CMK (cell line): ENCODE measurements around the gene BMPER.

ENCODE experiments used
- DNase-seq: peaks from one replicate; pipeline ENCODE4 v3.0.0-alpha.2; 2010; ENCODE audit warnings: low read depth

The BMPER gene

DNA sequence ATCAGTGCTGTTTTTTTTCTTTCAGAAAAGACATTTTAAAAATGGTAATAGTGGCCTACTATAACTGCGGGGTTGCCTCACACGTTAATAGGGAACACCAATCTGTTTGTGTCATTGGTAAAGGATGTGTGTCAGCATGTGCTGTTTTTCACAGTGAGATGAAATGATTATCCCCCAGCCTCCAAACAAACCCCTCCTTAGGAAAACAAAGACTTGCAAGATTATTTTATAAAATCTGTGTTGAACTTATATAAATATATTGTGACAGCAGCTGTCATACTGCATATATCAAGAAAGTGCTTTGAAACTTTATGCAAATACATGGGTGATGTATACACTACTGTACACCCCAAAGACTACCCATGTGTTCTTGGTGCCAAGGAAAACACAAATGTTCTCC is 125.8 kb downstream of the BMPER start:
- no peak for DNase-seq

DNA sequence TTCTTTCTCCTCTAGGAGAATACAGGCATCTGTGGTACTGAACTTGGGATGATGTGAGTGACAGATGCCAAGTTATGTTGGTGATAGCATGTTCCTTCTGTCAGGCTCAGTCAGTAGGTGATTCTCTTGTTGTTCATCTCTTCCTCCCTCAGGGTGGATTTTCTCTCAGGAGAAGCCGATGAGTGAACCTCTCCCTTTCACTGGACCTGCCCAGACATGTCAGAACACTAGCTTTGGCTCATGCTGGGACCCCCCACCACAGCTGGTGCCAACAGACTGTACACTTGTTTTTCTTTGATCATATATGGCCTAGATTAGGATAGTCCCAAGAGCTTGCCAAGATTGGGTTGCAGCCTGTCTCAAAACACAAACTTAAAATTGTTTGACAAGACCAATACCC is 129.4 kb downstream of the BMPER start:
- no peak for DNase-seq

DNA sequence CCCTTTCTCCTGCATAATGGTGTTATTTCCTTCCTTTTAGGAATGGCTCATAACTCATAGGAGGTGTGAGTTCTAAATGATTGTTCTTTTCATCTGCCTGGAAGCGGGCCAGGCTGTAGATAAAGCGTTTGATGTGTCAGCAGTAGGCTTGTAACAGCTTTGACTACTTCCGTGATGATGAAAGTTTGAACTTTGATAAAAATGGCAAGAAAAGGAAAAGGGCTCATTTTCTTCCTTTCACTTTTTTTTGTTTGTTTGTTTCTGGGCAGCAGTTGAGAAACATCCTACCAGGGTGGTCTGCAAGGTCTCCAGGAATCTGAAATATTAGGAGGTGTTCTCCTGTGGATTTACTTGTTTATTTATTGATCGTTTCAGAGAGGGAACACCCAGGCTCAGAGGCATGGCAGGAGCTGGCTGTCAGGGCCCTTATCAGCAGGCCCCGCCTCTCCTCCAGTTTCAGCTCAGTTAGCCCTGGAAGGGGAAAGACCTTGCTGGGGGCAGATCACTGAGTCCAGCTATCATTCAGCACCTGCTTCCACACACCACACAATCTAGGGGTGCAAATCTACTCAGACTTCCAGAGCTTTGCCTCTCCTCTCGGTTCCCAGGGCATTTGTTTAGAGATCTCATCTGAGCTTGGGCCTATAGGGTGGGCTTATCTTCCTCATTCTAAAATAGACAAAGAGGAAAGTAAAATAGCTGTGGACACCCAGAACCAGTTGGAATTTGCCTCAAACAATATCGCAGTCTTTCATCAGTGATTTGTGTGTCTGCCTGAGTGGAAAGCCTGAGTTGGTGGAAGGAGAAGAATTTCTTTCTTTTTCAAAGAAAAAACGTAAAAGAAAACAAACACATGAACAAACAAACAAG is 130.9 kb downstream of the BMPER start:
- DNase-seq: peak; percentile 70

DNA sequence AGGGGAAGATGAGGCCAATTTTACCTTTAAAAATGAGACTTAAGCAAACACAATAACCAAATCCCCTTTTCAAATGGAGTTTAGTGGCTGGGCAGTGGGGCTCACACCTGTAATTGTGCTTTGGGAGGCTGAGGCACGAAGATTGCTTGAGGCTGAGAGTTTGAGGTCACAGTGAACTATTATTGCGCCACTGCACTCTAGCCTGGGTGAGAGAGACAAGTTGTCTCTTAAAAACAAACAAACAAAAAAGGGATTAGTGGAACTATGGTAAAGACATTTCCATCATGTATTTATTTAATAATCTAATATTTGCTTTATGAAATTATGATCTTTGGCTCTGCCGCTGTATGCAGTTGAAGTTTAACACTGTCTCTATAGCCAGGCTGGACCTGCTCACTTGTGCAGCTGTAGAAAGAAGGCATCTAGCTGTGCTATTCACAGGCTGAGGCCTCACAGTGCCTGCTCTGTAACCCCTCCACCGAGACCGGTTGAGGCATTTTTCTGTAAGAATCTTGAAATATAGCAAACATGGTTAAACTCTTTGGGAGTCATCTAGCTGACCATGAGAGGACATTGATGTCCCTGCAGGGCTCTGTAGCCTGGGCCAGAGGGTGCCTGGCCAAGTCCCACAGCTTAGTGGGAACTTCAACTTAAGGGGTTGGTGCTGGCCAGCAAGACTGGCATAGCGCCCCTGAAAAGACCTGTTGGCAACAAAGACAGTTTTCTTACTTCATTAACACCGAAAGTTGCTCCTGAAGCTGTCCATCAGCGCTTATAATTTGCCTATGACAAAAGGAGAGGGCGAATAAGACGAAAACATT is 131.8 kb downstream of the BMPER start:
- DNase-seq: no peak

DNA sequence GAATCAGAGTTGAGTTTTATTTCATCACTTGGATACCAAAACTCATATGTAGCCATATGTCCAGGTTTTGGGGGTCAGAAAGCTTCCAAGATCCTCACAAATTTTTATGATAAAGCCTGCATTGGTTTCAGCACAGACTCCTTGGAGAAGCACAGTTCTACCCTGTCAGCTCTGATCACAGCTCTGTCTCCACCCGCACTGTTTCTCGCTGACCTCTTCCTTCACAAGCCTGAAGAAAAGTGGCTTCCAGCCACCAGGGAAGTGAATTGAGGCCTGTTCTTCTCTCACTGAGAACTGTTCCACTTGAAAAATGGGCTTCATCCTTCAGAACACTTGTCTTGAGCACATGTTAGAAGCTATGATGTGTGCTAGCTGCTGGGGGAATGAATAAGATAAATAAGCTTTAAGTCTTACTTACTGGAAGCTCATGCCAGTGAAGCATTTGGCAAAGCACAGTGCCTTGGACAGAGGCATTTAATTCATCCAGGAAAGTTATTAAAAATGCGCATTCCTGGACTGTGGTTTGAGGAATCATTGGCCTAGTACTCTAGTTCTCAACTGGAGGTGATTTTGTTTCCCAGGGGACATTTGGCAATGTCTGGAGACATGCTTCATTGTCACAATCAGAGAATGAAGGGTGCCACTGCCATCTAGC is 133.6 kb downstream of the BMPER start:
- no peak for DNase-seq

DNA sequence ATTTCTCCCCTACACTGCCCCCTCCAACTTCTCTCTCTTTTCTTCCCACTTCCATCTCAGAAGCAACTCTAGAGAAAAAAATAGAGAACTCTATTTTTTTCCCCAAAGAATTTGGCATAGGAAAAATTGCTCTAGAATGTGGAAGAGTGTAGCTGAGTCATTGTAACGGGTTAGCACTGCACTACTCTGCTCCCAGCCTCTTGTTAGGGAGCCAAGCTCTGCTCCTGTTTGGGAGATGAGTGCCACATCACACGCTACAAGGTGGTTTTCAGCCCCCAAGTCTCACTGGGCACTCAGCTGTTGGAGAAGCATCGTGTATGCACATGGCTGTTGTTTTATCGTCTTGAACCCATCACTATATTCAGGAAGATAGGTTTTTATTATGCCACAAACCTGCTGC is 136.4 kb downstream of the BMPER start:
- no peak for DNase-seq

DNA sequence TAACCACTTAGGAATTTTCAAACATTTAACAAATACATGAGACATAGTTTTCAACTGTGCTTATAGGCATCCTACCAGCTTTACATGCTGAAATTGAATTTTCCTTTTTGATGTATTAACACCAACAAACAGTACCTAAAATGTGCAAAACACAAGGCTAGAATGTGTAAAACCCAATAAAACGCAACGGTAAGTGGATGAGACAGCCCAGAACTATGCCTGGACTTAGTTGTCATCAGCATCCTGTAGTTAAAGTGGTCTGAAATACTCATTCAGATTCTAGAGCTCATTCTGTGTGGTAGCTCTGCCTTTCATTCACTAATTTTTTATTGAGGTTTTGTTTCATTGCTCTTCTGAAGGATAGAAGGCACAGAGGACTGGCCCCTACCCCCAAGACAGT is 137.1 kb downstream of the BMPER start:
- no peak for DNase-seq

DNA sequence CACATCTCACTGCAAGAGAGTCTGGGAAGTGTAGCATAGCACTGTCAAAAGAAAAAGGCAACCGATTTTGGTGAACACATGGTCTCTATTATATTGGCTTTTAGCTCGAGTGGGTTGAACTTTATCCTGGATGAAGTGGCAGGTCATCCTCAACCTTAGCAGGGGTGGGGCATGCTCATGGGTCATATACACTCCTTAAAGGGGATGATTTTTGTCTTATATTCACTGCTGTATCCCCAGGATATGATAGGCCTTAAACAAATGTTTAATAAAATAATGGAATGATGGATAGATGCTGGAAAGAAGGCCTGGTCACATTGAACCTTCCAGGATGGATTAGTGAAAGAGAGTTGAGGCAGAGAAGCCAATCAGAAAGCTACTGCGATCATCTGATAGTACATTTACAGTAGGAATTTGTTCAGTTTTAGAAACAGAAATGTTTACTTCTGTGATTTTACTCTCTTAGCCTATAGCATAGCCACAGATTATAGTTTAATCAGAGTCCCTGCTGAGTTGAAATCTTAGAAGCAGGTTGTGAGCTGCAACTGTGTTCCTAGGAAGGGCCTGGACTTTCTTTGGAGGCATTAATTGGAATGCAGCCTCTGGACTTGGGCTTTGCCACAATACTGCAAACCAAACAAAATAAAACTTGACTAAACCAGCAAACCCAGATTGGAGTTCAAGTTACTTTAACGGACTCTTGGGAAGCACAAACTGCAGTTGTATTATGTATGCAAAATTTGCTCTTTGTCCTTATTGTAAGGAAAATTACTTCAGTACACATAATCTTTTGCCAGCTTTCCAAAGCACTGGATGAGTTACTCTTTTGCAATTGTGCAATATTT is 138.3 kb downstream of the BMPER start:
- DNase-seq: no peak

DNA sequence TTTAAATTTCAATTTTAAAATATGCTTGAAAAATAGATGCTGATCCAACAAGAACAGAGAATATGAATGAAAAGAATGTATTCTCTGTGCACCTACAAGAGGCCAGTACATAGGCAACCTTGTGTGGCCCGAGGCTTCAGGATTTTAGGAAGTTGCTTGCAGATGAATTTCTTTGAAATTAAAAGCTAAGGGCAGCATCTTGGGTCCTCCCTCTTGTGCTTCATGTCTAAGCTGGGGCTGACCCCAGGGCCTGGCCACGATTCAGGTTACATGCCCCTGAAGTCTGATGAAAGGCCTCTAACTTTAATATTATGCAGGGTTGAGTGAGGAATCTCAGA is 138.9 kb downstream of the BMPER start:
- DNase-seq: no peak

DNA sequence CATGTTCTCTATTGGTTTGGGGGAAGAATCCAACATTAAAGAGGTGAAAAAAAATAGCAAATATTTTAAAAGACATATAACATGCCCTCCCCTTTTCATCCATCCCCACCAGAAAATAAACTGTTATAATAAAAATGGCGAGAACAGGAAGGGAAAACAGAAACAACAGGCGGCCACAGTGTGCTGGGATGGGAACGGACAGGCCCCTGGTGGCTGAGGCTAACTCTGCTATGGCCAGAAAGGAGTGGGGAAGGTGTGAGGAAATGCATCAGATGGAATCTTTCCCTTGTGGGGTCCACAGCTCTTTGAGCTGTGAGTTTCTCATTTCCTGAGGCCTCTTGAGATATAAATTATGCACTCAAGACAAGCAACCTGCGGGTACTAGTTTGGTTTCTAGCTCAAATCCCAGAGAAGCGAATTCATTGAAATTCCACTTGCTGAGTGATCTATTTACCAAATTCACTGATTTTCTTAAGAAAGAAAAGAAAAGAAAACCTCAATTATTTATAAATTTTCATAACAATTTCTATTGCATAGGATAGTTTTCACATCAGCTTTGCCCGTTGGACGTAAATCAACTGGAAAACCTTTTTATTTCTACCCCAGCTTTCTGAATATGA is 139.5 kb downstream of the BMPER start:
- no peak for DNase-seq

DNA sequence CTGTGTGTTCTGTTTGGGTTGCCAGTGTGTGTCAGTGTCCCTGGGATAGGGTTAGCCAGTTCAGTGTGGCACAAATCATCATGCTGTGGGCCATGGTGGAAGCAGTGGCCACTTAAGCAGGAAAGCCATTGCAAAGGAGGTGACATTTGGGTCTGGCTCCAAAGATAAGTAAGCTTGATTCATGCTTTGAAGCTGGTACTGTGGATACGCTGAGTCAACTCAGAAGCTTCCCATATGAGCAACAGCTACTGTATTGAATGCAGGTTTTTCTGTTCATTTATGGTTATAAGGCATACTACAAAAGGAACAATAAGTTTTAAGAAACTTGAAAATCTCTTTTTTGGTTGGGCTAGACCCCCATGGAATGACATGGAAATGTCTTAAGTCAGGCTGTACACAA is 143.1 kb downstream of the BMPER start:
- DNase-seq: peak; percentile 41

DNA sequence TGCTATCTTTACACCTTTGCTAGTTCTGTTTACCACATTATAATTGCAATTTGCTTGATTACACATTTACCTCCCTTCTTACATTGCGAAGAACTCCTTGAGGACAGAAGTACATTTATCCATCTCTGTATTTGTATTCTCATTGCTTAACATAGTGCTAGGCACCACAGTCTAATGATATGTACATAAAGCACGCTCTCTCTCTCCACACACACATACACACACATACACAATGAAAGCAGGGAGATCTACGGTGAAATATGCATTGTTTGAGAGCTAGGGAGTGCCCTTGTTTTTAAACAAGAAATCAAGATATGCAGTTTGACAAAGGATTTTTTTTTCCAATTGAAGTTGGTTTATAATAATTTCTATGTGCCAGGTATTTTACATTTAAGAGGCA is 148.7 kb downstream of the BMPER start:
- no peak for DNase-seq

DNA sequence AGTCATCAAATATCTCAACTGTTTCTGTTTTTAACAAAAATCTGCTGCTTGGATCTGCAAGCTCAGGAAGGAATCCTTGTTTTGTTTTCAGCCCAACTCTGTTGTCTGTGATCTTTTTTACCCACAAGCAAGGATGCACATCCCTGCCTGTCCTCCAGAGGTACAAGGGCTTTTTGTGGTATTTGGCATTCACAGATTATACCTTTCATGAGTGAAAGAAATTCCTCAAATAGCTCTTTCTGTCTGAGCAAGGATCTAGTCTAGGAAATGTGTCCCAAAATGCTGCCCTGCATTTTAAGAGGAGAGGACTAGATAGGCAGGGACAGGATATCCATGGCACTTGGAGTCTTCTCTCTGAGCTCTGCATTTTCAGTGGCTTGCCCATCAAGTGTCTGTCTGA is 151.8 kb downstream of the BMPER start:
- no peak for DNase-seq

DNA sequence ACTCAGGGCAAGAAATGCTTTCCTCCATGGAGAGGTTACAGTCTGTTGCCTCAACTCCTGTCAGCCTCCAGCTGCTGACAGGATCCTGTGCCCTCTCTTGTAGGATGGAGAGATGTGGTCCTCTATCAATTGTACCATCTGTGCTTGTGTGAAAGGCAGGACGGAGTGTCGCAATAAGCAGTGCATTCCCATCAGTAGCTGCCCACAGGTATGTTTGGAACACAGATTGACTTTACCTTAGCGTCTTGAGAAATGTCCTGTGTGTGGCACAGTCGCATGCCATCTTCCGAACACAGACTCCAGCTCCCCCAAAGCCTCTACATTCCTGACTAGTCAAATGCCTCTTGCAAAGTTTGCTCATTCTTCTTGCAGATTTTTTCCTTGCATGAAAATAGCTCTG is 152.6 kb downstream of the BMPER start:
- DNase-seq: no peak

DNA sequence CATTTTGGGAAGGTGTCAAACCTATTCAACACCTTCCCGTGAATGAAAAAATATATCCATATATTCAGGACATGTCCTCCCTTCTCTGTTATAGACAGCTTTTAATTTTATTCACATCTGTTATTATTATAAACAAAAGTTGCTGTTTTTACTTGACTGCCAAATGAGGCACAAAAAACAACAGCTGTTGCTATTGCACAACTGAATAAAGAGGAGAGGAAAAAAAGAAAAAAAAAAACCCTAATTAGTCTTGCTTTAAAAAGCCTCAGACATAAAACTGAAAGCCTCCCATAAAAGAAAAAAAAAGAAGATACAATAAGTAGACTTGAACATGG is 153.4 kb downstream of the BMPER start:
- DNase-seq: no peak

DNA sequence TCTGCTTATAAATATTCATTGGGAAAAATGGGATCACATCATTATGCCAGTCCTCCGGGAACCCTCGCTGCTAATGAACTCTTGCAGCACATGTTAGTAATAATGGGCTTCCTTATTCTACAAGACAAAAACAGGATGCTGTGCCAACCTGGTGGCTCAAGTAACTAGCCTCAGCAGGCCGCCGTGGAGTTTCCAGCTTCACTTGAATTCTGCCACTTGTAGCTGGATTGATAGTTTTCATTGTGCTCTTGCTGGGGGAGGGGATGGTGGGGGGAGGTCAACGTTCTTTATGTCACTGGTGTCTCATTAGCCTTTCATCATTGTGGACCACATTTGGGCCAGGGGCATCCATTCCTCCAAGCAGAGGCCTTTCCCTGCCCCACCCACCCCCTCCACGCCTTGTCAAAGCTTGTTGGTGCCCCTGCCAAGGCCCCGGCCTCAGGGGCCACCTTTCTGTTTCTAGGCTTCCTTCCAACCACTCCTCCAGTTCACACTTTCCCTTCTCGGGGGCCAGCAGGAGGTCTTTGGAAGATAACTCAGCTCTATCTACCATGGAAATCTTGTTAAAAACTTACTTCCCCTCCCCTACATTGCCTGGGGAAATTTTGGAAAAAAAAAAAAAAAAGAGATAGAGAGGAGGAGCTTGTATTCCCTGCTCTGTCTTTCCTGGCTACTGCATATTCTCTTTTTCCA is 153.9 kb downstream of the BMPER start:
- no peak for DNase-seq

DNA sequence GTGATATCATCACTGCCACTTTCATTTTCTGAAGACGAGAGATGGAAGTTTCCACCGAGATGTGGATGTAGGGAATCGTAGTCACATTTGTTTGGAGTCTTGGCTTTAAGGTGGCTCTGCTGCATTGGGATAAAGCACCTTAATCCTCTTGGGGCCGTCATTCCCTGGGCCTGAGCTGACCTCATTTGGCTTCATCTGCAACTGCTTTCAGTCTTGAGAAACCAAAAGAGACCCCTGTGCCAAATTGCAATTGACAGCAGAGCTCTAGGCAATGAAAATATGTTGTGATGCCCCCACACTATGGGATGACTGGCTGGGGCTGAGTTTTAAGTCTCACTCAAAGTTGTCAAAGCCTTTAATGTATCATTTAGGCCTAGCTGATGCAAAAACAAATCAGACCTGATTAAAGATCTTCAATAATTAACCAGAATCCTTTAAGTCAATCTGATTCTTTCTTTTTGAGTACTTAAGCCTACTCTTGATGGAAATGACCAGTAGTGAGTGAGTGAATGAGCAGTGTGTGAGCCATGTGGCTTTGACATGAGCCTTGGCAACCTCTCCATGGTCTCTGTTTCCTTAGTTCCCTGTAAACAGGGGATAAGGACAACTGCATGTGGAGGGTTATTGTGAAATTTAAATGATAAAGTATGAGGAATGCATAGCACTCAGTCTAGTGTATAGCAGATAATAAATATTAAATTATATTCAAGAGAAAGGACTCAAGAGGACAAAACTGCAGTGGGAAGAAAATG is 155.0 kb downstream of the BMPER start:
- DNase-seq: no peak

DNA sequence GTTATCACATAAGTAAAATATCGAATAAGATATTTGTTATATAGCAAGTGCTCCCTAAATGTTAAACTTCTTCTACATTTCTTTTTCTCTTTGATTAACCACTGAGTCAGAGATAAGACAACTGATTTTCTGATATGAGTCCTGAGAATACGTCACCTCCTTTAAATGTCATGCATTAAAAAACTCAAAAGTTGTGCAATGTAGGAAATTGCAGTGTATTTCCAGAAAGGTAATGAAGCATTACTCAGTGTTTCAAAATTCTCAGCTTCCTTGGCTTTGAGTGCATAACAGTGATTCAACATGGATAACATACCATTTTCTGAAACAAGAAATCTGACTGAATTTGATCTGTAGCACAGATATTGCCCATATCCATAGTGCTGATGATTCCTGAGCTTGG is 155.8 kb downstream of the BMPER start:
- DNase-seq: no peak

DNA sequence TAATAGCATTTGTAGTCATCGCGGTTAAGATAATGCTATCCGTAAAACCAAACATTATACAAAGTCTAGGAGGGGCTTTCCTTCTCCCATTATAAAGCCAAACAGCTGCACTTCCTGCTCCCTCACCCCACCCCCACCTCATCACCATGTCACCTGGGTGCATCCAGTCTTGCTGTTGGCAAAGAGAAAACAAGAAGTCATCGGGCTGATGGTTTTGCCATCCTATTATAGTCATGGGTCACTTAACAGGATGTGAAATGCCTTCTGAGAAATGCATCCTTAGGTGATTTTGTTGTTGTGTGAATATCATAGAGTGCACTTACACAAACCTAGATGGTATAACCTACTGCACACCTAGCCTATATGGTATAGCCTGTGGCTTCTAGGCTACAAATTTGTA is 157.0 kb downstream of the BMPER start:
- DNase-seq: no peak

DNA sequence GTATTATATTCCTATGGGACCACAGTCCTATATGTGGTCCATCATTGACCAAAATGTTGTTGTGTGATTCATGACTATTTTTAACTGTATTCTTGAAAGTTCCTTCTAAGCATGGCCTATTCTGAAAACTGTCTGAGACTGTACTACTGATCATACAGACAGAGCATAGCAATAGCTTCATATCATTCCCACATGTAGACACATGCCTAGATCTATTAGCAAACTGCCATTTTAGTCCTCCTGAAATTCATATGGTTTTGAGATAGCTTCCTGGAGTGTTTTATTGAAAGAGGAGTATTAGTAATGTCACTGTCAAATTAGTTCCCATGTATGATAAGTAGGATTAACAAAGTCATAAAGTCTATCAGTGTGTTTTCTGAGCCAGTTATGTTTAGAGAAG is 157.5 kb downstream of the BMPER start:
- no peak for DNase-seq
